ENCODE data around the gene WDR6.
A peak's percentile ranks its signal among the peaks of the same experiment; 100 is the strongest.

WDR6 gene

DNA sequence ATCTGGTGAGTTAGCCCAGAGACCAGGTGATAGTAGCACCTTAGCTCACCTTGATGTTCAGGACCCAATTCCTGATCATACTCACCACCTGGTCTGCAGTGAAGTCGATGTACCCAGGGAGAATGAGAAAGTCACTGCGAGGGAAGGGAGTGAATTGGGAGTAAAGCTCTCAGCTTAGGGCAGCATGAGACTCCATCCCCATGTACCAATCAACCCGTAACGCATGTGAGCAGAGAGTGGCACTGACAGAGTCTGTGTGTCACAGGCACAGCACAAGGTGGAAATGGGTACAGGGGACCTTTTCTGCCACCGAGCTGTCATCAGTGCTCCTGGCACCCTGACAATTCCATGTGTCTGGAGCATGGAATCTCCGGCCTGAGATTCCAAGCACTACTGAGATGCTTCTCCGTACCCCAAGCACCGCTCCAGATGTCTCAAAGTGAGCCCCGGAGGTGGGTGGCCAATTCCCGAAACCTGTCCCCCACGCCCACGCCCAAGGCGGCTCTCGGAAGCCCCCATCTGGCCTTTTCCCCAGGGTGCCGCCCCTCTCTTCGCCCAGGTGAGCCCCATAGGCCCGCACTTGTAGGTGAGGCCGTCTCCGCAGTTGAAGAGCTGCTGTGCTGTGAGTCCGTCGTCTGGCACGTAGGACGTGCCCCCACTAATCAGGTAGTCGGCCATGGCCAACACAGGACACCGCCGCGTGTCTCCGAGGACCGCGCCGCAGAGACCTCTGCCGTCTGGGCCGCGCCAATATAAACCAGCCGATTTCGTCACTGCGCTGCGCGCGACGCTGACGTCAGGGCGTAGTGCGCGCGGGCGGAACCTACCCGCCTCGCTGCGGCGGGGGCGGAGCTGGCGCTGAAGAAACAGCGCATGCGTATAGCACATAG is 21.7 kb downstream of the WDR6 start, which contains the start of gene IMPDH2:
Gene IMPDH2 (minus strand): TSS at position 726 of the 890 bp plus-strand sequence. CDS start 48 bp downstream, at position 678.
- peak; percentile 89 for DNase-seq

DNA sequence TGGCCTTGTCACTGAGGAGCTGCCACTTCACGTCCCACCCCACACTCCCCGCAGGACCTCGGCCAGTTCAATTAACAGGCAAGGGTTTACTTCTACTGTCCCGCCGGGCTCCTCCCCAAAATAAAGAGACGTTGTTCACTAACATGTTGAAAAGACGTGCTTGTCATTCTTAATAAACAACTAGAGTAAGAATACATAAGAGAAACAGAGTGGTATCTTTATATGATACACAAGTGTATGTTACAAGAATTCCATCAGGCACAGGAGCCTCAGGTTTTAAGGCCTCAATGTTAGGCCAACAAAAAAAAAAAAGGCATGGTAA is 22.3 kb downstream of the WDR6 start:
- no peak for DNase-seq

DNA sequence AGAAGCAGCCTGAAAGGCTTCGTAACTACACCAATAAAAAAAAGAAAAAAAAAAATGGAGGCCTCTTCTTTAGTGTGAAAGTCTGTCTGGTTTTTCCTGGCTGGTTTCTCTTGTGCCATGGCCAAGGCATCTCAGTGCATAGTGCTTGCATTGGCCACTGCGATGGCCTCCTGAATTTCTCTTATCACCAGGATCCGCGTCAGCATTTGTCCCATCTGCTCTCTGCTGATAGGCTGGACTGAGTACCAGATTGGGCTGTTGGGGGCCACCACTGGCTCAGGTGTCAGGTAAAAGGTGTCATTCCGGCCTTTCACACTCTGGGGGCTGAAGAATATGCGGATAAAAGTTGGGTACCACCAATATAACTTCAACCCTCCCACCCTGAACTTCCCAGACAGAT is 23.1 kb downstream of the WDR6 start:
- no peak for DNase-seq

DNA sequence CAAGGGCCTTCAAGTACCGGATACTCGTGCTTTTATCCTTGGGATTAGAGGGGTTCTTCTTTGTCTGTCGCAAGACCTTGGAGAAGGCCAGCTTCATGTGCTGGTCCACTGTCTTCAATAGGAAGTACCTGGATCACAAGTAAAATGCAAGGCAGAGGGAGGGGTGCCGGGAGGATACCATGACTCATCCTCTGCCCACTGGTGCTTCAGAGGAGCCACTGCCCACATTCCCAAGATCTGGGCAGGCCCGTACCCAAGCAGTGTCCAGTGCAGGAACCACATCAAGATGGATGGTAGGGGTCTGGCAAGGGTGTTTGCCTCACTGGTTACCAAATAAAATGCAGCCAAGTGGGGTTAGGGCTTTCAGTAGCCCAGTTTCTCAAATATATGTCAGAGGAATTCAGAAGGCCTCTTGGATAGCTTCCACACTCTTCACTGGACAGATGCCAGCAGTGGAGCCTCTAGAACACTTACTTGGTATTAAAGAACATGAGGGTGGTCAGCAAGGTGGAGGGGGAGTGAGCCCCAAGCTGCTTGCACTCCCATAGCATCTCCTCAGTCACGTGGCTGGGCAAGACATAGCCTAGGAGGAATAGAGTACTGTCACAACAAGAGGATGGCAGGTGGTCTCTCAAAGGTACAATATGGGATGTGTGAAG is 25.6 kb downstream of the WDR6 start:
- DNase-seq, result no peak

DNA sequence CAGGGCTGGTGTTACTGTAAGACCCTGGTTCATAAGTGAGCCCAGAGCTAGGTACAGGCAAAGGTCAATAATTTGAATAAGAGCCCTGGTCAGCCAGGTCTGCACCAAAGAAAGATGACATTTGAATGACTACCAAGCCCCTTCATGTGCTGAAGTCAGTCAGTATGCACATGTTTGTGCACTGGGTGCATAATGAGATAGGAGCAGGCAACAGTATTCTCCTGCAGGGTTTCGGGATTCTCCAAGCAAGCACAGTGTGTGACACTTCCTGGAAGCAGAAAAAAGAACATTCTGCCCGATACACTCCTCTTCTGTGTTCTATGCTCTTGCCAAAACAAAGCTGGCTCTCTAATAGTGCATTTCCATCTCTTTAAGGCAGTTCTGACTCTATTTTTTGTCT is 27.5 kb downstream of the WDR6 start:
- no peak for DNase-seq

GRCh38 chr3:49035281-49035680 is 28.1 kb downstream of the WDR6 start:
- no peak for DNase-seq

GRCh38 chr3:49053543-49053942 is 46.4 kb downstream of the WDR6 start:
- DNase-seq, result no peak

DNA sequence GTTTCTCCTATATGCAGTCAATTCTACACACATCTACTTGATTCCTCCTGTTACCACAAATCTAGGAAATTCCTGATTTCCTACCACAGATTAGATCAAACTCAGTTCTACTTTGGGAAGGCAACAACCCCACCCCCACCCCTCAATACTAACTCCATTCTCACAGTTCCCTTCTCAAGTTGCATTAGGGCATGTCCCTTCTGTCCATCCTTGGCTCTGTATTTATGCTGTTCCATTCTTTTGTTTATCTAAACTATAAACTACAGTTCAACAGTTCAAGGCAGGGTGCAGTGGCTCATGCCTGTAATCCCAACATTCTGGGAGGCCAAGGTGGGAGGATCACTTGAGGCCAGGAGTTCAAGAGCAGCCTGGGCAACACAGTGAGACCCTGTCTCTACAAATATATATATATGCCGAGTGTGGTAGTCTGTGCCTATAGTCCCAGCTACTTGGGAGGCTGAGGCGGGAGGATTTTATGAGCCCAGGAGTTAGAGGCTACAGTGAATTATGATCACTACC is 47.2 kb downstream of the WDR6 start:
- no peak for DNase-seq

DNA sequence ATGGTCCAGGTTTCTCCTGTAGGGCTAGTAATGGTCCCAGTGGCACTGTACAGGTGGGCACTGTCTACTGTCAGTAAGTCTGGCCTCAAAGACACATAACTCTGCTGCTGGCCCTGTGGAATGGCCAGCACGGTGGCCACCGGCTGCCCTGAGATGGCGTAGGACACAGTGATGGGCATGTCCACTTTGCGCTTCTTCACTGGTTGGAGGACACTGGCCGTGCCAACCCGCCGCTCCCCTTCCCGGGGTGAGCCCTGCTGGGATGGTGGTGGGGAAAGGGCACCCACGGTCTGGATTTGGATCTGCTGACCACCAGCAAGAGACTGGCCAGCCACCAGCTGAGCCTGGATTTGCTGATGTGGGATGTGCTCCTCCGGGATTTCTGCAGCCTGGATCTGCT is 50.1 kb downstream of the WDR6 start:
- no peak for DNase-seq

GRCh38 chr3:49058011-49058410 is 50.8 kb downstream of the WDR6 start:
- DNase-seq, result no peak

Data from DMS53 (cell line).